22Rv1 (cell line): ENCODE data around the gene FAM98B.

Experiments used
- ZFX ChIP-seq: fragments of 450-650 bp; IDR thresholded peaks from 2 replicates; pipeline ENCODE4 v1.6.1; 2017; ENCODE audit warnings: antibody characterized with exemption, borderline replicate concordance
- TF ChIP-seq, protein P1 (sequence below): fragments of 450-650 bp; IDR thresholded peaks from 2 replicates; pipeline ENCODE4 v1.5.1; 2017; ENCODE audit warnings: mild to moderate bottlenecking

DNA sequence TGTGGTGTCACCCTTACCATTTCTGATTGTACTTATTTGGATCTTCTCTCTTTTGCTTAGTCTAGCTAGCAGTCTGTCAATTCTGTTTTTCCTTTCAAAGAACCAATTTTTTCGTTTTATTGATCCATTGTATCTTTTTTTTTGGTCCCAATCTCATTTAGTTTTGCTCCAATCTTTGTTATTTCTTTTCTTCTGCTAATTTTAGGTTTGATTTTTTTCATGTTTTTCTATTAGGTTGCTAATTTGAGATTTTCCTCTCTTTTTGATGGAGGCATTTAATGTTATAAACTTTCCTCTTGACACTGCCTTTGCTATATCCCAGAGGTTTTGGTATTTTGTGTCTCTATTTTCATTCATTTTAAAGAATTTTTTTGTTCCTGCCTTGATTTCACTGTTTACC is 16.9 kb upstream of the FAM98B start:
- TF ChIP-seq, protein P1, sequence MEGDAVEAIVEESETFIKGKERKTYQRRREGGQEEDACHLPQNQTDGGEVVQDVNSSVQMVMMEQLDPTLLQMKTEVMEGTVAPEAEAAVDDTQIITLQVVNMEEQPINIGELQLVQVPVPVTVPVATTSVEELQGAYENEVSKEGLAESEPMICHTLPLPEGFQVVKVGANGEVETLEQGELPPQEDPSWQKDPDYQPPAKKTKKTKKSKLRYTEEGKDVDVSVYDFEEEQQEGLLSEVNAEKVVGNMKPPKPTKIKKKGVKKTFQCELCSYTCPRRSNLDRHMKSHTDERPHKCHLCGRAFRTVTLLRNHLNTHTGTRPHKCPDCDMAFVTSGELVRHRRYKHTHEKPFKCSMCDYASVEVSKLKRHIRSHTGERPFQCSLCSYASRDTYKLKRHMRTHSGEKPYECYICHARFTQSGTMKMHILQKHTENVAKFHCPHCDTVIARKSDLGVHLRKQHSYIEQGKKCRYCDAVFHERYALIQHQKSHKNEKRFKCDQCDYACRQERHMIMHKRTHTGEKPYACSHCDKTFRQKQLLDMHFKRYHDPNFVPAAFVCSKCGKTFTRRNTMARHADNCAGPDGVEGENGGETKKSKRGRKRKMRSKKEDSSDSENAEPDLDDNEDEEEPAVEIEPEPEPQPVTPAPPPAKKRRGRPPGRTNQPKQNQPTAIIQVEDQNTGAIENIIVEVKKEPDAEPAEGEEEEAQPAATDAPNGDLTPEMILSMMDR, result no peak
- no peak for TF ChIP-seq ZFX
